Spleen (tissue), 11 donors: Measurements from ENCODE around the gene TAX1BP3. TPM values are rescaled to one million over a fixed set of nuclear protein-coding genes. Genes with fewer than 3 reads are reported as not detected.

Experiments used
- DNase-seq: peaks from one replicate; pipeline ENCODE4 v3.0.0-alpha.2; 2020
- H3K27ac ChIP-seq, 8 donors: fragments of 200-600 bp; sonication (generic) in 7 of 8; 1 replicate in 4 of 8; 2 replicates in 4 of 8; pipeline versions ENCODE4 v1.5.0 to v1.8.0; 2016 to 2021; ENCODE audit warnings: inconsistent platforms in 4 of 8, mild to moderate bottlenecking in 4 of 8, moderate library complexity in 1 of 8
- H3K27me3 ChIP-seq, 7 donors: fragments of 200-600 bp; sonication (generic) in 6 of 7; replicated peaks in 1 of 7; 1 replicate in 4 of 7; 2 replicates in 3 of 7; pipeline versions ENCODE4 v1.5.0 to v1.8.0; 2016 to 2021; ENCODE audit warnings: inconsistent platforms in 3 of 7, mild to moderate bottlenecking in 1 of 7
- H3K36me3 ChIP-seq, 6 donors: fragments of 200-600 bp; sonication (generic) in 5 of 6; 1 replicate in 4 of 6; 2 replicates in 2 of 6; pipeline versions ENCODE4 v1.5.0 to v1.8.0; 2016 to 2021; ENCODE audit warnings: inconsistent platforms in 2 of 6
- H3K4me1 ChIP-seq, 6 donors: fragments of 200-600 bp; sonication (generic) in 5 of 6; 1 replicate in 3 of 6; 2 replicates in 3 of 6; pipeline versions ENCODE4 v1.5.0 to v1.8.0; 2016 to 2021; ENCODE audit warnings: inconsistent platforms in 3 of 6
- H3K4me3 ChIP-seq, 8 donors: fragments of 200-600 bp; sonication (generic) in 7 of 8; 1 replicate in 4 of 8; 2 replicates in 4 of 8; pipeline versions ENCODE4 v1.5.0 to v1.8.0; 2016 to 2021; ENCODE audit warnings: inconsistent platforms in 4 of 8, mild to moderate bottlenecking in 4 of 8, moderate library complexity in 2 of 8
- H3K9me3 ChIP-seq, 8 donors: fragments of 200-600 bp; sonication (generic) in 7 of 8; 1 replicate in 4 of 8; 2 replicates in 4 of 8; pipeline versions ENCODE4 v1.5.0 to v1.8.0; 2016 to 2021; ENCODE audit warnings: inconsistent platforms in 4 of 8
- CTCF ChIP-seq, 11 experiments: fragments of 200-600 bp in 7 of 11; fragments of 450-650 bp in 4 of 11; sonication (generic) in 4 of 11; IDR thresholded peaks in 8 of 11; conservative IDR thresholded peaks in 3 of 11; 1 replicate in 7 of 11; 2 replicates in 4 of 11; pipeline versions ENCODE4 v1.4.0 to v1.8.0; 2016 to 2021; ENCODE audit warnings: antibody characterized with exemption in 11 of 11, inconsistent platforms in 4 of 11, mild to moderate bottlenecking in 1 of 11
- POLR2A ChIP-seq, 3 donors: fragments of 450-650 bp; IDR thresholded peaks; one replicate each; pipeline ENCODE4 v1.5.1; 2017; ENCODE audit warnings: antibody characterized with exemption in 3 of 3, mild to moderate bottlenecking in 1 of 3
- POLR2AphosphoS5 ChIP-seq, 3 donors: sonication (generic); formaldehyde crosslinking; IDR thresholded peaks; one replicate each; pipeline ENCODE4 v1.5.1; 2017; ENCODE audit warnings: antibody characterized with exemption in 3 of 3
- WGBS, 5 donors: extraction: QIAGEN DNeasy Blood & Tissue Kit in 3 of 5; methylation state at CpG; one replicate each; pipeline versions ENCODE4 v1.1.5 to v1.1.7; 2013 to 2018; 5-methylcytosine and 5-hydroxymethylcytosine counted together
- intact Hi-C: fragments of 100-400 bp; cut with DNase I; formaldehyde crosslinking; loops from one replicate; pipeline ENCODE4 v1.15.0; 2023; ENCODE audit warnings: low total_unique reads
- polyA plus RNA-seq, 3 donors: library from polyadenylated mRNA; stranded (reverse); fragments of 200-250 nt; gene quantifications; one replicate each; pipeline ENCODE4 v1.2.1, GENCODE V29; 2013
- total RNA-seq, 7 donors: library from RNA; depleted of rRNA in 3 of 7; stranded (reverse); fragments of >200 nt in 3 of 7; fragmentation: NEBNext Ultra II Directional in 4 of 7; extraction: Animal tissue kit (Norgen Biotek cat#: 25700) in 4 of 7; gene quantifications; one replicate each; pipeline versions ENCODE4 v1.1.0 to v1.2.1, GENCODE V29; 2016 to 2021
- donor health status: healthy with polysubstance abuse.
- donor health status: DM: no; HTN: no; CAD: no; lungs with moderate emphysema.
- donor health status: DM: no; HTN: no; CAD: no.
- donor health status: Bipolar disorder and iron deficiency.
- donor health status: healthy.
- donor health status: DM: no; HTN: no; CAD: no.
- donor health status: DM: yes; HTN: yes; CAD: no.

TAX1BP3 gene
- total and polyA plus RNA-seq, 10 donors, result 32.9 to 65.7 (median 52.6) TPM

GRCh38 chr17:3681565-3681964 is 13.2 kb upstream of the TAX1BP3 start:
- WGBS, 5 donors, result 66 to 78% (median 72%) methylated on average over 17 to 20 of the region's 20 CpGs
- intact Hi-C loops, result loop anchor here (10.0 kb wide), 1 partner anchor 53 kb away; no protein-coding TSS in a partner anchor
- Histone ChIP-seq H3K4me3 (no peak overlapping the region), H3K27ac (peak overlapping the region in 2 of 8 donors; percentile 7 to 89), H3K4me1 (peaks cover 3 to 60% (median 33%) of the 10 kb centered on the region in 6 donors), H3K27me3 (peaks cover 0 to 12% (median 0%) of the 10 kb centered on the region in 7 donors), H3K36me3 (peaks cover 0 to 72% (median 21%) of the 10 kb centered on the region in 6 donors), H3K9me3 (no peaks in the 10 kb centered on the region)
- peak in 1 of 3 donors; percentile 68 for TF ChIP-seq POLR2AphosphoS5 (IDR thresholded peaks at IDR 0.05)
- no peak for TF ChIP-seq CTCF (IDR thresholded peaks at IDR 0.05 in 8 of 11, conservative IDR thresholded peaks at IDR 0.05 in 3 of 11)
- TF ChIP-seq POLR2A (IDR thresholded peaks at IDR 0.05), result no peak
- DNase-seq, result no peak

GRCh38 chr17:3681057-3681456 is 12.7 kb upstream of the TAX1BP3 start:
- peak overlapping the region in 2 of 8 donors; percentile 7 to 89 for H3K27ac ChIP-seq
- no peak for DNase-seq
- peaks cover 0 to 77% (median 21%) of the 10 kb centered on the region in 6 donors for H3K36me3 ChIP-seq
- peaks cover 0 to 12% (median 0%) of the 10 kb centered on the region in 7 donors for H3K27me3 ChIP-seq
- H3K4me3 ChIP-seq, result no peak overlapping the region
- peaks cover 3 to 60% (median 33%) of the 10 kb centered on the region in 6 donors for H3K4me1 ChIP-seq
- 84 to 92% (median 90%) methylated on average over 11 to 12 of the region's 12 CpGs for WGBS, 5 donors
- TF ChIP-seq POLR2A (IDR thresholded peaks at IDR 0.05) (no peak), CTCF (IDR thresholded peaks at IDR 0.05 in 8 of 11, conservative IDR thresholded peaks at IDR 0.05 in 3 of 11) (no peak), POLR2AphosphoS5 (IDR thresholded peaks at IDR 0.05) (peak in 1 of 3 donors; percentile 23)
- H3K9me3 ChIP-seq, result no peaks in the 10 kb centered on the region
- intact Hi-C loops, result loop anchor here (10.0 kb wide), 1 partner anchor 54 kb away; no protein-coding TSS in a partner anchor

- Histone ChIP-seq H3K36me3 (peaks cover 0 to 75% (median 23%) of the 10 kb centered on the region in 6 donors), H3K27ac (peak overlapping the region in 1 of 8 donors; percentile 11), H3K4me3 (no peak overlapping the region), H3K27me3 (peaks cover 0 to 4% (median 0%) of the 10 kb centered on the region in 7 donors), H3K4me1 (peaks cover 0 to 52% (median 26%) of the 10 kb centered on the region in 6 donors), H3K9me3 (no peaks in the 10 kb centered on the region)
- TF ChIP-seq CTCF (IDR thresholded peaks at IDR 0.05 in 8 of 11, conservative IDR thresholded peaks at IDR 0.05 in 3 of 11), result no peak
- TF ChIP-seq POLR2AphosphoS5 (IDR thresholded peaks at IDR 0.05), result peak in 2 of 3 donors; percentile 18 to 80
- no peak for TF ChIP-seq POLR2A (IDR thresholded peaks at IDR 0.05)
- WGBS, 5 donors, result 50 to 63% (median 58%) methylated on average over 17 to 20 of the region's 20 CpGs
- intact Hi-C loops, result loop anchor here (10.0 kb wide), 1 partner anchor 55 kb away; no protein-coding TSS in a partner anchor
- no peak for DNase-seq
Observed at GRCh38 chr17:3679531-3680126, 11.3 kb upstream of the TAX1BP3 start.

GRCh38 chr17:3678821-3679530 is 10.6 kb upstream of the TAX1BP3 start:
- Histone ChIP-seq H3K27ac (peak overlapping the region in 1 of 8 donors; percentile 11), H3K27me3 (peaks cover 0 to under 1% (median 0%) of the 10 kb centered on the region in 7 donors), H3K36me3 (peaks cover 0 to 68% (median 23%) of the 10 kb centered on the region in 6 donors), H3K4me3 (no peak overlapping the region), H3K4me1 (peaks cover 0 to 45% (median 19%) of the 10 kb centered on the region in 6 donors), H3K9me3 (no peaks in the 10 kb centered on the region)
- intact Hi-C loops, result no loop called here
- TF ChIP-seq POLR2AphosphoS5 (IDR thresholded peaks at IDR 0.05), result peak in 2 of 3 donors; percentile 25 to 72
- TF ChIP-seq POLR2A (IDR thresholded peaks at IDR 0.05), result no peak
- 84 to 91% (median 87%) methylated on average over 26 to 27 of the region's 27 CpGs for WGBS, 5 donors
- no peak for DNase-seq
